HCT116 (cell line): Measurements from ENCODE around the gene TTLL9. TPM values are rescaled to one million over a fixed set of nuclear protein-coding genes. Genes with fewer than 3 reads are reported as not detected.

ENCODE experiments used
- ATAC-seq: fragments of 200-7000 bp; cut with Tn5 transposase; 2 replicates; pipeline ENCODE4 v1.9.1; 2020; ENCODE audit warnings: mild to moderate bottlenecking, moderate library complexity
- BruUV-seq: library from RNA; stranded (reverse); fragments of 400-500 nt; replicated peaks from 2 replicates; lab custom pipeline; 2021; lab: Mats Ljungman, UMichigan
- CTCF ChIA-PET: fragments of 300-600 bp; sonication (Branson Sonifier 250); formaldehyde crosslinking; loops from one replicate; lab custom pipeline; 2021; ENCODE audit warnings: antibody characterized with exemption; lab: Charles Lee
- POLR2A ChIA-PET: fragments of 300-600, 350-600 bp; sonication (Branson Sonifier 250); formaldehyde crosslinking; loops from one replicate; lab custom pipeline; 2021; ENCODE audit warnings: antibody characterized with exemption; lab: Charles Lee
- RAD21 ChIA-PET, 2 experiments: fragments of 300-600 bp; sonication (Branson Sonifier 250); formaldehyde crosslinking; loops; one replicate each; lab custom pipeline; 2023; ENCODE audit warnings: low total read pairs in 2 of 2; ENCODE audit not compliant: uncharacterized antibody in 2 of 2, unreplicated experiment in 2 of 2, low non-redundant PET in 1 of 2; lab: Charles Lee
- DNase-seq: peaks from one replicate; pipeline ENCODE4 v3.0.0-alpha.2; 2010; ENCODE audit warnings: low read depth, low spot score
- H2AFZ ChIP-seq: fragments of 200-600 bp; shearing (Covaris generic), sonication (generic); 2 replicates; pipeline ENCODE4 v1.6.1; 2017; ENCODE audit warnings: low read depth, mixed run types, mixed read lengths, antibody characterized with exemption, low read length; ENCODE audit not compliant: poor library complexity, severe bottlenecking
- H3K27ac ChIP-seq: 2 replicates; pipeline ENCODE4 v1.5.1; 2012; ENCODE audit warnings: low read depth, low read length
- H3K27me3 ChIP-seq: fragments of 200-600 bp; sonication (generic); 2 replicates; pipeline ENCODE4 v1.6.1; 2016; ENCODE audit warnings: mixed run types, low read length, mixed read lengths; ENCODE audit not compliant: insufficient read depth
- H3K36me3 ChIP-seq, 2 experiments: fragments of 200-500 bp in 1 of 2; fragments of 200-600 bp in 1 of 2; sonication (Bioruptor generic) in 1 of 2; sonication (generic) in 1 of 2; 2 replicates each; pipeline versions ENCODE4 v1.5.1 to v1.6.1; 2014 to 2016; ENCODE audit warnings: low read length in 2 of 2, inconsistent platforms in 1 of 2, mixed read lengths in 1 of 2, mixed run types in 1 of 2; ENCODE audit not compliant: insufficient read depth in 2 of 2, control insufficient read depth in 1 of 2
- H3K4me1 ChIP-seq, 2 experiments: fragments of 200-600 bp in 1 of 2; sonication (generic) in 1 of 2; 2 replicates each; pipeline versions ENCODE4 v1.5.1 to v1.6.1; 2012 to 2017; ENCODE audit warnings: low read length in 2 of 2, inconsistent platforms in 1 of 2, mild to moderate bottlenecking in 1 of 2, mixed read lengths in 1 of 2, mixed run types in 1 of 2, moderate library complexity in 1 of 2; ENCODE audit not compliant: insufficient read depth in 2 of 2, control insufficient read depth in 1 of 2
- H3K4me2 ChIP-seq: fragments of 200-600 bp; sonication (generic); 2 replicates; pipeline ENCODE4 v1.6.1; 2017; ENCODE audit warnings: mixed run types, low read length, mixed read lengths
- H3K4me3 ChIP-seq, 2 experiments: fragments of 200-600 bp in 1 of 2; sonication (generic) in 1 of 2; replicated peaks in 1 of 2; 2 replicates each; pipeline ENCODE4 v1.5.1; 2011 to 2016; ENCODE audit warnings: low read length in 2 of 2, control low read depth in 1 of 2, low read depth in 1 of 2, mild to moderate bottlenecking in 1 of 2, mixed read lengths in 1 of 2, mixed run types in 1 of 2
- H3K79me2 ChIP-seq: fragments of 200-600 bp; sonication (generic); 2 replicates; pipeline ENCODE4 v1.6.1; 2017; ENCODE audit warnings: mild to moderate bottlenecking, mixed run types, low read length, moderate library complexity, mixed read lengths; ENCODE audit not compliant: insufficient read depth
- H3K9ac ChIP-seq: fragments of 200-600 bp; sonication (generic); 2 replicates; pipeline ENCODE4 v1.6.1; 2016; ENCODE audit warnings: low read length, mixed read lengths
- H3K9me2 ChIP-seq: fragments of 200-600 bp; sonication (generic), shearing (Covaris generic); 2 replicates; pipeline ENCODE4 v1.6.1; 2017; ENCODE audit warnings: mixed run types, mild to moderate bottlenecking, moderate library complexity; ENCODE audit not compliant: insufficient read depth
- H3K9me3 ChIP-seq, 2 experiments: fragments of 200-500 bp in 1 of 2; fragments of 200-600 bp in 1 of 2; sonication (Bioruptor generic) in 1 of 2; sonication (generic) in 1 of 2; 2 replicates each; pipeline ENCODE4 v1.6.1; 2014 to 2017; ENCODE audit warnings: low read length in 2 of 2, mixed read lengths in 2 of 2, inconsistent platforms in 1 of 2, low read depth in 1 of 2, mild to moderate bottlenecking in 1 of 2, mixed run types in 1 of 2, moderate library complexity in 1 of 2; ENCODE audit not compliant: control insufficient read depth in 1 of 2, insufficient read depth in 1 of 2
- H4K20me1 ChIP-seq: fragments of 200-600 bp; sonication (generic), shearing (Covaris generic); 2 replicates; pipeline ENCODE4 v1.6.1; 2017; ENCODE audit warnings: mixed run types, mild to moderate bottlenecking, moderate library complexity; ENCODE audit not compliant: insufficient read depth
- CTCF ChIP-seq, 3 experiments: fragments of 200-600 bp in 1 of 3; sonication (generic) in 1 of 3; IDR thresholded peaks in 2 of 3; conservative IDR thresholded peaks in 1 of 3; 2 replicates each; pipeline ENCODE4 v1.5.1; 2012 to 2017; ENCODE audit warnings: low read depth in 2 of 3, low read length in 2 of 3, antibody characterized with exemption in 1 of 3, borderline replicate concordance in 1 of 3, control low read depth in 1 of 3, mild to moderate bottlenecking in 1 of 3, mixed read lengths in 1 of 3, mixed run types in 1 of 3, moderate library complexity in 1 of 3; ENCODE audit not compliant: insufficient read depth in 1 of 3
- ELF1 ChIP-seq: IDR thresholded peaks from 2 replicates; pipeline ENCODE4 v1.6.1; 2012; ENCODE audit warnings: low read depth, borderline replicate concordance
- POLR2A ChIP-seq: IDR thresholded peaks from 2 replicates; pipeline ENCODE4 v1.7.0; 2011; ENCODE audit warnings: borderline replicate concordance; ENCODE audit not compliant: insufficient read depth, insufficient read length; ENCODE audit errors: extremely low read depth
- SP1 ChIP-seq: IDR thresholded peaks from 2 replicates; pipeline ENCODE4 v1.6.1; 2012; ENCODE audit warnings: low read depth
- SRF ChIP-seq: IDR thresholded peaks from 2 replicates; pipeline ENCODE4 v1.6.1; 2012; ENCODE audit warnings: low read depth
- YY1 ChIP-seq: IDR thresholded peaks from 2 replicates; pipeline ENCODE4 v1.6.1; 2011; ENCODE audit warnings: low read length, low read depth, moderate library complexity, mild to moderate bottlenecking; ENCODE audit not compliant: insufficient replicate concordance; ENCODE audit errors: extremely low read depth
- ZBTB33 ChIP-seq: IDR thresholded peaks from 2 replicates; pipeline ENCODE4 v1.6.1; 2011; ENCODE audit warnings: mild to moderate bottlenecking, low read length, moderate library complexity; ENCODE audit not compliant: insufficient replicate concordance; ENCODE audit errors: extremely low read depth
- intact Hi-C: fragments of 100-400 bp; cut with micrococcal nuclease; formaldehyde crosslinking; loops from 2 replicates; pipeline ENCODE4 v1.10.0; 2022
- total RNA-seq: library from RNA; stranded (reverse); gene quantifications from one replicate; pipeline ENCODE4 v1.2.1, GENCODE V29; 2021; ENCODE audit not compliant: unreplicated experiment

TTLL9 gene
- total RNA-seq, 1 experiment from 2014 or later: not detected

GRCh38 chr20:31945319-31945718, 74.9 kb downstream of the TTLL9 start:
- BruUV-seq: no TSS peak
- no peak overlapping the region for H3K27ac ChIP-seq
- H3K4me3 ChIP-seq: no peak overlapping the region
- ChIA-PET CTCF (no interaction called here), POLR2A (no interaction called here), RAD21 (no interaction called here)
- no peak for TF ChIP-seq SP1
- no peak for TF ChIP-seq YY1
- no peak for TF ChIP-seq POLR2A
- no peak for TF ChIP-seq ZBTB33
- TF ChIP-seq CTCF (IDR thresholded peaks at IDR 0.05 in 2 of 3, conservative IDR thresholded peaks at IDR 0.05 in 1 of 3; ENCODE audit: borderline replicate concordance in 1 of 3, insufficient read depth in 1 of 3, low read depth in 2 of 3, low read length in 2 of 3): no peak
- TF ChIP-seq ELF1: no peak
- TF ChIP-seq SRF: no peak
- H3K36me3 ChIP-seq: peaks cover 44 to 56% of the 10 kb centered on the region in 2 experiments
- H3K9me3 ChIP-seq: peaks cover 0 to 6% of the 10 kb centered on the region in 2 experiments; a peak in 2 of 4 replicates
- no peaks in the 10 kb centered on the region for H4K20me1 ChIP-seq
- H2AFZ ChIP-seq: no peak overlapping the region
- H3K79me2 ChIP-seq: peaks cover 26% of the 10 kb centered on the region
- H3K9ac ChIP-seq: no peak overlapping the region
- no peaks in the 10 kb centered on the region for H3K9me2 ChIP-seq
- ATAC-seq (no peak), DNase-seq (no peak)
- no peaks in the 10 kb centered on the region for H3K27me3 ChIP-seq
- no peak overlapping the region for H3K4me2 ChIP-seq
- intact Hi-C loops: no loop called here
- peaks cover 0 to under 1% of the 10 kb centered on the region in 2 experiments; a peak in 2 of 4 replicates for H3K4me1 ChIP-seq
